Superior temporal gyrus (tissue), 1 donor: Measurements from ENCODE around the gene OGFRL1.

ENCODE experiments used
- DNase-seq: peaks from one replicate; pipeline ENCODE4 v3.0.0-alpha.2; 2016; ENCODE audit errors: extremely low spot score

Gene OGFRL1

DNA sequence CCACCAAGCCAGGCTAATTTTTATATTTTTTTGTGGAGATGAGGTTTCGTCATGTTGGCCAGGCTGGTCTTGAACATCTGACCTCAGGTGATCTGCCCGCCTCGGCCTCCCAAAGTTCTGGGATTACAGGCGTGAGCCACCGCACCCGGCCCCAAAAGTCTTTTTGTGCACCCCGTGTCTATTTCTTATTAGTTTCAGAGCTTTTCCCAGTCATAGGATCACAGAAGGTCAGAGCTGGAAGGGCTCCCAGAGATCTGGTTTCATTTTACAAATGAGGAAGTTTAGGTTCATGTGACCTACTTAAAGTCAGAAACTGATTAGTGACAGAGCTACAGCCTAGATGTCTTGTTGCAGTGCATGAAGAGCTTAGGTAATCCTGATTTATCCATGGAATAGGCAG, 1.6 kb upstream of the OGFRL1 start:
- peak; percentile 57 for DNase-seq

DNA sequence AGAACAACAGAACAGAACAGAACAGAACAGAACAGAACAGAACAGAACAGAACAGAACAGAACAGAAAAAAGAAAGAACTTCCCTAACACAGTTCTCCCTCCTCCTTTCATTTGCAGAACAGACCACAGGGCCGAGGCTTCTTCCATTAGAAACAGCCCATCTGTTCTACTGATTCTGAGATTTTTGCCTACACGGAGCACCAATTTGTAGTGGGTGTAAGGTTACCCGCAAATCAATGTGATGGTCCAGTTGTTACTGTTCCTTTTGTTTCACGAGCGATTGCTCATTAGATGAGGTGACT, 734 bp upstream of the OGFRL1 start:
- DNase-seq: peak; percentile 67

DNA sequence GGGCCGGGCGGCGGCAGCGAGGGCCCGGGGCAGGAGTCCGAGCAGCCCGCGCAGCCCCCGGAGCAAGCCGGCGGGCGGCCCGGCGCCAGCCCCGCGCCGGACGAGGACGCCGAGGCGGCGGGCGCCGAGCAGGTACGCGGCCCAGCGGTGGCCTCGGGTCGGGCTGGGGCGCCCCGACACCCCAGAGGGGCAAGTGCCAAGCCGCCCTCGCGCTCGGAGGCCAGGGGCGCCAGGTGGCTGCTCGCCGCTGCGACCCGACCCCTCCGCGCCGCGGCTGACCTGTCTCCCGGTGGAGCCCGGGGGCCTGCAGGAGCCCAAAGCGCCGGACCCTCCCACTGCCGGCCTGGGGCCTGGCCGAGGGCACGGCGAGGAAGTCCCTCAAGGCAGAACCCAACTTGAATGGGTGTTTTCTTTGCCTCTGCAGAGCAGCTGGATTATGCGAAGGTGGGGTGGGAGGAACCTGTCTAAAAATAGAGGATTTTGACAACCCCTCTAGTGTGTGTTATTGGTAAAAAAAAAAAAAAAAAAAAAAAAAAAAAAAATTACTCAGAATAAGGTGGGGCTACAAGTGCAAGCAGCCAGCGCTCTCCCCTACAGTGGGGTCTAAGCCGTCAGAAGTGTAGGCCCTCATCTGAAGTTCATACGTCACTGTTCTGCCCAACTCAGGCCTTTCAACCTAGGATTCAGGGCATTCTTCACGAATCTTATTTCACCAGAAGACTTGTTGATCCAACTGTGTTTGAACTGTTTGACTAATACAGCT, 609 bp downstream of the OGFRL1 start:
- DNase-seq: no peak

DNA sequence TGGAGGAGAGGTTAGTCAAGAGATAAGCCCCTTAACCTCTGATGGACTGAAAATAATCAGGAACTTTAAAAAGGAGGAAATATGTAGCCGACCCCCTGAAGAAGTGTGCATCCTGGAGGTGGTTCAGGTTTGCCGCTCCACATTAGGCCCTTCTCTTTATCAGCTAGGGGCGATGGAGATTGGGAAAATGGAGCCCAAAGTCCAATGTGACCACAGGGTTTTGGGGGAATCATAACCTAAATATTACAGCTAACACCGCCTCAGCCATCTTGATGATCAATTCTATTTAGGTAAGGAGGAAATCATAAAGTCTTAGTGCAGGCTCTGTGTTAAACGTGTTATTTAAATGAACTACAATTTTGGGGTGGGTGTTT, 1.2 kb downstream of the OGFRL1 start:
- DNase-seq: no peak

DNA sequence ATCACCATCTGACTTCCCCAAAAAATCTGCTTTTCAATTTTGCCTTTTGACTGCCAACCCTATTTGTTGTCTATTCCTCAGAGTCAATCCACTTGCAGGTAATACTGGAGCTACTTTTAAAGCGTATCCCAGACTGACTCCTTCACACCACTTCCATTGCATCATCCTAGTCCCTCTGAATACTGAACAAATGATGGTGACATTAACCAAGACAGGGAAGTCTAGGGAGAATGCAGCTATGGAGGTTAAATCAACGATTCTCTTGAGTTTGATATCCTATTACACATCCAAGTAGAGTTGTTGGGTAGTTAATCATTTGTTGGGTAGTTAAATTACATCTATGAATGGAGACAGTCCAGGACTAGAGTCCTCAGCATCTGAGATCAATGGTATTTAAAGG, 2.0 kb downstream of the OGFRL1 start:
- no peak for DNase-seq

DNA sequence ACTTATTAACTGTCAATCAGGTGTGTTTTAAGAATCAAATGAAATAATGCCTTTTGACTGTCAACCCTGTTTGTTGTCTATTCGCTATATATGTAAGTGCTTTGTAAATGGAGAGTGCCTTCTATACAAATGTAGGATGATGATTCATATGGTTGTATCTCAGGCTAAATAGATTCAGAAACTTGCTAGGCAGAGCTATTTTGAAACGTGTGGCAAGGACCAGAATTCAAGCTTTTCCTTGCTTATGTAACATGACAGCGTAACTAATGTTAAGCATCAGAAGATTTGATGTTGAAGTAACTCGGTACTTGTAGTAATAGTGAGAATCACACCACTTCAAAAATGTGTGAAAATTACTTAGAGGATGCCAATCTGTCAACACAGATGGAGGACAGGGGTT, 3.4 kb downstream of the OGFRL1 start:
- DNase-seq: peak; percentile 80

DNA sequence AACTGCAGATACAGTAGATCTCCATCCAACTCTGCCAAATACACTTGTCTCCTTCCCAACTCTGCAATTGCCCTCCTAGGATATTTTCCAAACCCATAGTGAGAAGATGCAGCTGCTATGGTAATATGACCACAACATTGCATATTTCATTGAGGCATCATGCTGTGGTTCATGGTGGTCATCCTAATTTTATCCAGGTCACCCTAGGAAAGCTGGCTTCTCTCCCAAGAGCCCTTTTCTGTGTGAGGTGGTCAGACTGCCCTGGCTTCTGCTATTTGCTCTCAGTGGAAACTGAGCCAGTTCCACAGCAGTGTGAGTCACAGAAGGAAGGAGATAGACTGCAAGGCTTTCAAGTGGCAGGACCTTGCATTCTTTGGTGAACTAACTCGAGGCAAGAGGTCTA, 5.5 kb downstream of the OGFRL1 start:
- DNase-seq: no peak

DNA sequence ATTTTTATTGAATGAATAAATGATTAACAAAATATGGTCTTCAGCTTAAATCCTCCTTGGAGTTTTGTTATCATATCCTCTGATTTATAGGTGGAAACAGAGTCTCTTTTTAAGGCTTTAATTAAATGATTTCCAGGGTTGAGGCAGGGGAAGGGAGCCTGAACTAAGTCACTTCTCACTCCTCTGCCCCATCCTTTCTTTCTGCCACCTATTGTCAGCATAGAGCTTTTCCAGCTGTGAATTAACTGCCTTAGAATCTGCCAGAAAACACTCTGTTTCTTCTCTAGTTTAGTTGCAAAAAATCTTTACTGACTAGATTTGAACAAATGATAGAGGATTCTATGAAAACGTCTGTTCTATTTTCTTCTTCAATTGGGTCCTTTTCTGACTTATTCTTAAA, 9.8 kb downstream of the OGFRL1 start:
- no peak for DNase-seq

DNA sequence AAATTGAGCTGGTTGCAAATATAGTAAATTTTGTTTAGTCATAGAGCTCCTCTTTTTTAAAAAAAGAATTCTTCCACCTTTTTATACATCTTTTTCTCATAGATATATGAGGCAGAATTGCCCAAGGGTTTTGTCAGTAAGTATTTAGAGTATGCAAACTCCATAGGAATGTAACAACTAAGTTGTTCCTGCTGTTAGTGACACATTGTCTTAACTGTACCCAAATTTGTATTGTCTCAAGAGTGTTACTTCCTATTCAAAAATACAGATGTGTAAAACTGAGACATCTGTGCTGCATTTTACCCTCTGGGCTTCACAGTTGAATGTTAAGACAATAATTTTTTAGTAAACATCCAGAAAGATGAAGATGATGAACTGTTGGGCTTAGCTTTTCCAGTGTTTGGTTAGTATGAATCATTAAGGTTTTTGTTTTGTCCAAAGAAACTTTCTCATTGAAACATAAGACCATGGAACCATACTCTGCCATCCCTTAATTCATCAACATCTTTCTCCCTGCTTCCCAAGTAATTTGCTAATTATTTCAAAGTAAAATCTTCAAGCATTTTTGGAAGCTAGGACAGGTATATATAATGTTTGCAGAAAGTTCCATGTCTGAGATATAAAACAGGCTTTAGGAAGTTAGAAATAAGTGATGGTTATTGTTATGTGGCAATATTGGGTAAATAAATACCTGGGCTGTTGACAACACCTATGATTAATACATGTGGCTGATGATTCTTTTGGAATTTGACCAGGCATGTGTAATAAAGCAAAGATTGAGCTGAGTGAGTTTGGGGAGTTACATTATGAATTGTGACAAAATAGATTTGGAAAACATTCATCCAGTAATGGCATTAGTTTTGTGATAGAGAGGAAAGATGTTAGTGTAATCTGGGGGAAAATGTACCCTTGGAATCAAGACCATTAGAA, 11.2 kb downstream of the OGFRL1 start:
- no peak for DNase-seq

DNA sequence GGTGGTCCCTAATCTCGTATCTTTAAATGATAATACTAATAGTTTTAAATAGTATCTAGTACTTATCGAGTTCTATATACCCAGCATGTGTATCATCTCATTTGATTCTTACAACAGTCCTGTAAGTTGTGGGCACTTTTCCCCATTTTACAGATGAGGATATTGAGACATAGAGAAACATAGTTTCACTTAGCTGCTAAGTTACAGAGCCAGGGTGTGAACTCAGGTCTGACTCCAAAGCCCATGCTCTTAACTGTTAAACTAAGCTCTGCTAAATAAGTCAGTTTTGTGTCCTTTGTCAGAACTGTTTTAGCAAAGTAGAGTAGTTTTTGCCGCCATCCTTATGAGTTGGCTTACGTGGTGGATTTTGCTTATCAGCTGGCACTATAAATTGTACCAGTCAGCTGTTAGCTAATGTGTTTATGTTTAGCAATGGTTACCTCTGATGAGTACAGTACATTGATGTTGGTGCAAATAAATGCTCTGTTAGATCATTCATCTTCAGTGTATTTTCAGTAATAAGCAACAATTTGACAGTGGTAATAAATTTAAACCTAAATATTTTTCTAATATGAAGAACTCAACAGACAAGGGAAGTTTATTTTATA, 12.1 kb downstream of the OGFRL1 start:
- no peak for DNase-seq

DNA sequence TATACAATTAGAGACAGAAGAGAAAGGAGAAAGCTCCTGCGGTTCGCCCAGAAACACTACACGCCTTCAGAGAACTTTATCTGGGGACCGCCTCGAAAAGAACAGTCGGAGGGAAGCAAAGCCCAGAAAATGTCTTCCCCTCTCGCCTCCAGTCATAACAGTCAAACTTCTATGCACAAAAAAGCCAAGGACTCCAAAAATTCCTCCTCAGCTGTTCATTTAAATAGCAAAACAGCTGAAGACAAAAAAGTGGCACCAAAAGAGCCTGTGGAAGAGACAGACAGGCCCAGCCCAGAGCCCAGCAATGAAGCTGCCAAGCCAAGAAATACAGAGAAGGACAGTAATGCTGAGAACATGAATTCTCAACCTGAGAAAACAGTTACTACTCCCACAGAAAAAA, 12.9 kb downstream of the OGFRL1 start:
- no peak for DNase-seq

DNA sequence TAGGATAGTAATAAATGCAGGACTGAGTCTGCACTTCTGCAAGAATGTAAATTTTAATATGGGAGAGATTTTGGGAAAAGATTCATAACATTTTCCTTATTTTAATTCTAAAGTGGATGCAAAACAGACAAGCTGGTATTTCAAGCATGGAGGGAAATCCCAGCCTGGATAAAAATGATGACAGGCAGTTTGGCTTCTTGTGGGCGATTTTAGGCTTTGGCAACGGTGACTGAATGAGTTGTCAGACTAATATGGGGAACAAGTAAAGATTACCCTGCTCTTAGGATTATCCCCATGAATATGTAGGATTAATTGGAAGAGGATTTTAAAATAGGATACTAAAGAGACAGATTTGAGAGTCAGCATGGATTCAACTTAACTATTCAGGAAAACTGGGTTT, 21.0 kb downstream of the OGFRL1 start:
- no peak for DNase-seq

DNA sequence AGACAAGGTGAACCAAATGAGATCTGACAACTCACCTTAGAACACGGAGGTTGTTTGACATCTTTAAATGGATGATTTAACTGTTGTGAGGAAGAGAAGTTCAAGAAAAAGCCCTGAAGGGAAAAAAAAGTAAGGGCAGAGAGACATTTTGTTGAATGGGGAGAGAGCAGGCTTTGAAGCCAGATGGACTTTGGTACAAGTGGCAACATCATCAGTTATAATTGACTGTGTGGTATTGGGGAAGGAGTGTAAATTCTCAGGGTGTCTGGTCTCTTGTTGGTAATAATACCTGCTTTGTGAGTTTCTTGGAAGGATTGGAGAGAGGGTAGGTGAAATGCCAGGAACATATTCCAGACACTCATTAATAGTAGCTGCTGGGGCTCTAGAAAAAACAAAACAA, 21.6 kb downstream of the OGFRL1 start:
- DNase-seq: no peak

DNA sequence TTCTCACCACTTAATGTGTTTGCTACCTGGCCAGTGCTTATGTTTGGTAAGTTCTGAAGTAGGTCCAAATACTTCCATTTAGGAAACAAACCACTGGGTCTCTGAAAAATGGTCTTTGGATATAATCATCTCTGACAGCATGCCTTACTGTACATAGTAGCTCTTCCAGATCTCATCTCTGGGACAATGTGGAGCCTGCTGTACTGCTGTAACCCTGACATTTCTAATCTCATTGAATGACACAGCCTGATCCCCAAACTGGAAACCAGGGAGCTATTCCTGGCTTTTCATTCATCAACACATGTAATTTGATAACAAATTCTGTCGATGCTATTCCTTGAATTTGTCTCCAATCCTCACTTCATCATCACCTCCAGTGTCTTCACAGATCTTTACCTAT, 23.5 kb downstream of the OGFRL1 start:
- no peak for DNase-seq

DNA sequence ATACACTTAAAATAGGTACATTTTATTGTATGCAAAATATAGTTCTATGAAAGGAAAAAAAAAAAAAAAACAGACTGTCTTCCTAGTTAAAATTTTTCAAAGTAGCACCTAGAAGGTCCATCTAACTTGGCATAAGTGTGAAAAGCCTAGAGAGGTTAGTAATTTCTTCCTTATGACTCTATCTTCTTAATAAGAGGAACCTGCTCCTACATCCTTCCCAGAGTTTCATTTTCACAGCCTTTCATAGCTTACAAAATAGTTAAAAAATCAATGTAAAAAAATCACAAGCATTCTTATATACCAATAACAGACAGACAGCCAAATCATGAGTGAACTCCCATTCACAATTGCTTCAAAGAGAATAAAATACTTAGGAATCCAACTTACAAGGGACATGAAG, 28.8 kb downstream of the OGFRL1 start:
- no peak for DNase-seq

DNA sequence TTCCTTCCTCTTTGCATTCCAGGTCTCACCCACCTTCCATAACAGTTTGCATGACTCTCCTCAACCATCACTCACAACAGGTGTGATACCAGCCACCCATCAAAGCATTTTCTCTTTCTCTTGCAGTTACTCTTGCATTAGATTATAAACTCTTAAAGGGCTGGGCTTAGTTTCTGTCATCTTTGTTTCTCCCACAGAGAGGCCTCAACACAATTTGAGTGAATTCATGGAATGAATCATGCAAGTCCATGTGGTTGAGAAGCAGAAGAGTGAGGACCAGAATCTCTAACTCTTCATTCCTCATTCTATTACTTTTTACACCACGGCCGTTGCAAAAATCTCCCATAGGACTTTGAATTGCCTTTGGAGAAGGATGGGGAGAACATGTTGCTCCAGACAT, 31.4 kb downstream of the OGFRL1 start:
- no peak for DNase-seq

DNA sequence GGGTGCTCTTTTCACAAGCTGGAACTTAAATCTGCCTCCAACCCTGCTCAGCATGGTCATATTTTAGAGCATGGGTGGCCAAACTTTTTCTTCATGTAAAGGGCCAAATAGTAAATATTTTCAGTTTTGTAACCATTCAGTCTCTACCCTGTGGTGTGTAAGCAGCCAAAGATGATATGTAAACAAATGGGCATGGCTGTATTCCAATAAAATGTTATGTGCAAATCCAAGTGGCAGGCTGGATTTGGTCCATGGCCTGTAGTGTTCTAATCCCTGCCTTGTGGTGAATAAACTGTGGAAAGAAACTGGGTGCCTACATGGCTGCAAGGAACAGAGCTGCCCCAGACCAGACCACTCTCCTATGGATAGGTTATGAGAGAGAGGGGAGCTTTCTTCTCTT, 32.7 kb downstream of the OGFRL1 start:
- no peak for DNase-seq

DNA sequence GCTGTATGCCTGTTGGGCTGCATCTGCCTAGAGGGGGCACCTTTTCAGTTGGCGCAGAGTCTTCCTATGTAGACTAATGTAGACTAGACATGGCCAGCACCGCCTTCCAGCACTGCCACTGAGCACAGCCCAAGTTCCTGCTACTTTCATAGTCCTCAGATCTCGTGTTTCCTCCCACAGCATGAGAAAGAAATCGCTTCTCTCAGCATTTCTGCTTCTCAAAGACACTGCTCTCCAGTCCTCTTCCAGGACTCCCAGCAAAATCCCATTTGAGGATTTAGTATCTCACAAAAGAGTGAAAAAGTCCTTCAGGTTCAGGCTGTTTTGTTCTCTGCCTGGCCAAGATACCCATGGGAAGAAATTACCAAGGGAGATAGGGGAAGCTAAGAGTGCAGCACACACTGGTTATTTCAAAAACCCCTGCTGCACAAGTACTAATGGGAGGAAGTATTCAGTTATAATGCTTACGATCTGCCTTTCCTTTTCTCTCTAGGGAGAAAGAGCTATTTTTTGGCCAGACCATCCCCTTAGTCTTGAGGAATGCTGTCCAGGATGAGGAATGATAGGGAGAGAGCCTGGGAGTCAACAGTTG, 35.7 kb downstream of the OGFRL1 start:
- no peak for DNase-seq

DNA sequence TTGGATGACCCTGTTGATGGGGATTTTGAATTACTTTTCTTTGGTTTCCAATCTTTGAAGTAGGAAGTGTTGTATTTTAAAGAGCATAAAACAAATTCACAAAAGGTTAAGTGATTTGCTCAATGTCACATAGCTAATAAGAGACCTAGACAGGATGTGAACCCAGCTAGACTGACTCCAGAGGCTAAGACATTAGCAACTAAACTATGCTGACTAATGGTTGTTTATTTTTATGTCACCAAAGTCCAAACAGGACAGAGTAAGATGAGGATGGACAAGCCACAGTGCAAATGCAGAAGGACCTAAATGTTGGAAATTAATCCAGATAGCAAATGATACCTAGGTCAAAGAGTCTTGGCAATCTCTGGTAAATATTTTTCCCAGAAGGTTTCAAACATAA, 38.0 kb downstream of the OGFRL1 start:
- DNase-seq: no peak

DNA sequence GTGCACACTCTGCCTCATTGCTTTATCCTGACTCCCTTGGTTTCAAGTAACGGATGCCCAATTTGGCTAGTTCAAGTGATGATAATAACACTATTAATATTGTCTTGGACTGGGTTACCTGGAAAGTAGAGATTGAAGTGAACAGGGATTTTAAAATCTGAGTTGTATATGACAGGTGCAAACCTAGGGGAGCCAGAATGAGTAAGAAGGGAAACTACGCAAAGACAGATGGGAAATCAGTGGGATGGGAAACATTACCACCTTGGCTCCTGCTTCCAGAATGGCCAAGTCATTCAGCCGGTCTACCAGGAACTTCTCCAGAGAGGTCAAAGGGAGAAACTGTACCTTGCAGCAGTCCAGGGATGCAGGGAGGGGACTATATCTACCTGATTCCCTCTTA, 41.9 kb downstream of the OGFRL1 start:
- no peak for DNase-seq

DNA sequence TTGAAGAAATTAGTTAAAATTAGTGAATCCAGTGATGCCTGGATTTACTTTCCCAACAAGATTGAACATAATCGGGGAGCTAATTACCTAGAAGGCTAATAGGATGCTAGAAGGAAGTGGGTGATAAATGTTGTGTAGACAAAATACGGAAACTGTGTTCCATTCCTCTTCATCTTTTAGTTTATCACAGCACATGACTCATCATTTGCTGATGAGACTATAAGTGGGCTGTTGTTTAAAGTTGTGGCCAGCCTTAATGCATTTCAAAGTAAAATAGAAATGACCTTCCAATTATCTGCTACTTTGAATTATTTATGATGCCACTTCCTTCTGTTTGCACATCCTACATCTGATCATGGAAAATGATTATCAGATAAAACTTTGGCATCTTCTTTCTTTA, 43.4 kb downstream of the OGFRL1 start:
- DNase-seq: no peak

DNA sequence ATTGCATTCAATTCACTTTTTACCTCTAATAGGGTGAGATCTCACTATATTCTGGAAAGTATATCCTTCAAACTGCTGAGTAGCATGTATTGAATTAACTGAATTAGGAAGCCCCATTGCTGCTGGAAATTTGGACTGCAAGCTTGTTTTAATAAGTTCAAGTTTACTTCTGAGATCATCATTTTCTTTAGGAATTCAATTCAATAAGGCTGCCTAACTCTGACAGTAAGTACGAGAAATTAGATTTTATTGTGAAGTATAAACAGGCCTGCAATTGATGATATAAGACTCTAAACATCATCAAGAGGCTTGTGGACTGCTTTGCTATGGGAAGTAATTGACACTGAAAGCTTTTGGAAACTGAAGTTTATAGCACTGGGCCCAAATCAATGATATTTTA, 44.4 kb downstream of the OGFRL1 start:
- DNase-seq: no peak

DNA sequence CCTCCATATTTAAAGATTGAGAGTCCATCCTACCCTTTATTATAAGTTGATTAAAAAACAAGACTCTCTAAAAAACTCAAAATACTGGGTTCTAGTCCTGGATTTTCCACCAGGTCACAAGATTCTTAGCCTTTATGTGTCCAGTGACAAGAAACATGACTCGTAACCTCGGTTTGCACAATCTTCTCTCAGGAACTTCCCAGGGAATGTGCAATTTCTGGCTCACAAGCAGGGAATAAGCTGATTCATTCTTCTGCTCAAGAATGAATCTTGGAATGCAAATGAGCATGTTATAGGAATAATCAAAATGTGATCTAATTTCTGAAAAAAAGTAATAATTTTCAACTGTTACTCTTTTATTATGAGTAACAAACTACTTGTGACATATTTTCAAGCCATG, 45.1 kb downstream of the OGFRL1 start:
- no peak for DNase-seq
